Vagina (tissue), 2 donors: ENCODE measurements around the gene CUEDC2. TPM values are rescaled to one million over a fixed set of nuclear protein-coding genes. Genes with fewer than 3 reads are reported as not detected.

ENCODE experiments used
- DNase-seq, 2 donors: peaks; one replicate each; pipeline ENCODE4 v3.0.0-alpha.2; 2017; ENCODE audit errors: extremely low spot score in 2 of 2
- H3K27ac ChIP-seq: fragments of 200-600 bp; sonication (generic); one replicate; pipeline ENCODE4 v1.5.1; 2019
- H3K27me3 ChIP-seq: fragments of 200-600 bp; sonication (generic); one replicate; pipeline ENCODE4 v1.5.1; 2019
- H3K36me3 ChIP-seq, 2 donors: fragments of 200-600 bp; sonication (generic); one replicate each; pipeline ENCODE4 v1.5.1; 2017 to 2019
- H3K4me1 ChIP-seq: fragments of 200-600 bp; sonication (generic); one replicate; pipeline ENCODE4 v1.5.1; 2019
- H3K4me3 ChIP-seq, 2 donors: fragments of 200-600 bp; sonication (generic); 1 replicate in 1 of 2; 2 replicates in 1 of 2; pipeline ENCODE4 v1.5.1; 2016 to 2019
- H3K9me3 ChIP-seq: fragments of 200-600 bp; sonication (generic); one replicate; pipeline ENCODE4 v1.5.1; 2019
- POLR2A ChIP-seq, 2 donors: fragments of 450-650 bp; IDR thresholded peaks; one replicate each; pipeline ENCODE4 v1.6.1; 2017; ENCODE audit warnings: antibody characterized with exemption in 2 of 2, mild to moderate bottlenecking in 2 of 2, moderate library complexity in 2 of 2
- POLR2AphosphoS5 ChIP-seq, 2 donors: sonication (generic); formaldehyde crosslinking; IDR thresholded peaks; one replicate each; pipeline ENCODE4 v1.9.0; 2017; ENCODE audit warnings: antibody characterized with exemption in 2 of 2, mild to moderate bottlenecking in 2 of 2, low read depth in 1 of 2; ENCODE audit not compliant: insufficient read depth in 1 of 2
- intact Hi-C: fragments of 100-400 bp; cut with DNase I; formaldehyde crosslinking; loops from one replicate; pipeline ENCODE4 v1.15.1; 2023
- total RNA-seq: library from RNA; depleted of rRNA; stranded (reverse); fragments of >200 nt; gene quantifications from one replicate; pipeline ENCODE4 v1.2.3, GENCODE V29; 2016
- TF ChIP-seq, protein P1 (sequence below), 3 experiments: fragments of 450-650 bp in 2 of 3; fragments of 200-600 bp in 1 of 3; sonication (generic) in 1 of 3; IDR thresholded peaks; one replicate each; pipeline ENCODE4 v1.5.1; 2017 to 2019; ENCODE audit warnings: antibody characterized with exemption in 3 of 3, mild to moderate bottlenecking in 2 of 3, moderate library complexity in 2 of 3

The CUEDC2 gene
- total RNA-seq, 1 donor from 2014 or later = 52.1 TPM

DNA sequence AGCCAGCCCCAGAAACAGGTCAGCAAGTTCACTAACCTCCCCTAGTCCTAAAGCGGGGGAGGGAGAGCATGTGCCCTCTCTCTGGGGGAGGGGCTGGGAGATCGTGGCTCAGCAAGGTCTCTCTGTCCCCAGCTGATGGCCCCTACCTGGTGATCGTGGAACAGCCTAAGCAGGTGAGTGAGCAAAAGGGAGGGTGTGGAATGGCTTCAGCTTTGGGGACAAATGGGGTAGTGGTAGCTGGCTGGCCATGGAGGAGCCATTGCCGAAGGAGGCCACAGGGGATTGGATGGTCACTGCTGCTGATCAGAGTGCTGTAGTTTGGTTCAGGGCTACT is 36.1 kb downstream of the CUEDC2 start:
- intact Hi-C loops = loop anchor here (5.0 to 10.0 kb wide), 2 partner anchors 86 to 189 kb away; no protein-coding TSS in a partner anchor
- TF ChIP-seq POLR2A (IDR thresholded peaks at IDR 0.05) = no peak
- TF ChIP-seq POLR2AphosphoS5 (IDR thresholded peaks at IDR 0.05; ENCODE audit: insufficient read depth in 1 of 2, low read depth in 1 of 2) = no peak
- TF ChIP-seq, protein P1, sequence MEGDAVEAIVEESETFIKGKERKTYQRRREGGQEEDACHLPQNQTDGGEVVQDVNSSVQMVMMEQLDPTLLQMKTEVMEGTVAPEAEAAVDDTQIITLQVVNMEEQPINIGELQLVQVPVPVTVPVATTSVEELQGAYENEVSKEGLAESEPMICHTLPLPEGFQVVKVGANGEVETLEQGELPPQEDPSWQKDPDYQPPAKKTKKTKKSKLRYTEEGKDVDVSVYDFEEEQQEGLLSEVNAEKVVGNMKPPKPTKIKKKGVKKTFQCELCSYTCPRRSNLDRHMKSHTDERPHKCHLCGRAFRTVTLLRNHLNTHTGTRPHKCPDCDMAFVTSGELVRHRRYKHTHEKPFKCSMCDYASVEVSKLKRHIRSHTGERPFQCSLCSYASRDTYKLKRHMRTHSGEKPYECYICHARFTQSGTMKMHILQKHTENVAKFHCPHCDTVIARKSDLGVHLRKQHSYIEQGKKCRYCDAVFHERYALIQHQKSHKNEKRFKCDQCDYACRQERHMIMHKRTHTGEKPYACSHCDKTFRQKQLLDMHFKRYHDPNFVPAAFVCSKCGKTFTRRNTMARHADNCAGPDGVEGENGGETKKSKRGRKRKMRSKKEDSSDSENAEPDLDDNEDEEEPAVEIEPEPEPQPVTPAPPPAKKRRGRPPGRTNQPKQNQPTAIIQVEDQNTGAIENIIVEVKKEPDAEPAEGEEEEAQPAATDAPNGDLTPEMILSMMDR (IDR thresholded peaks at IDR 0.05) = no peak
- peaks cover 51% of the 10 kb centered on the region for H3K4me1 ChIP-seq

DNA sequence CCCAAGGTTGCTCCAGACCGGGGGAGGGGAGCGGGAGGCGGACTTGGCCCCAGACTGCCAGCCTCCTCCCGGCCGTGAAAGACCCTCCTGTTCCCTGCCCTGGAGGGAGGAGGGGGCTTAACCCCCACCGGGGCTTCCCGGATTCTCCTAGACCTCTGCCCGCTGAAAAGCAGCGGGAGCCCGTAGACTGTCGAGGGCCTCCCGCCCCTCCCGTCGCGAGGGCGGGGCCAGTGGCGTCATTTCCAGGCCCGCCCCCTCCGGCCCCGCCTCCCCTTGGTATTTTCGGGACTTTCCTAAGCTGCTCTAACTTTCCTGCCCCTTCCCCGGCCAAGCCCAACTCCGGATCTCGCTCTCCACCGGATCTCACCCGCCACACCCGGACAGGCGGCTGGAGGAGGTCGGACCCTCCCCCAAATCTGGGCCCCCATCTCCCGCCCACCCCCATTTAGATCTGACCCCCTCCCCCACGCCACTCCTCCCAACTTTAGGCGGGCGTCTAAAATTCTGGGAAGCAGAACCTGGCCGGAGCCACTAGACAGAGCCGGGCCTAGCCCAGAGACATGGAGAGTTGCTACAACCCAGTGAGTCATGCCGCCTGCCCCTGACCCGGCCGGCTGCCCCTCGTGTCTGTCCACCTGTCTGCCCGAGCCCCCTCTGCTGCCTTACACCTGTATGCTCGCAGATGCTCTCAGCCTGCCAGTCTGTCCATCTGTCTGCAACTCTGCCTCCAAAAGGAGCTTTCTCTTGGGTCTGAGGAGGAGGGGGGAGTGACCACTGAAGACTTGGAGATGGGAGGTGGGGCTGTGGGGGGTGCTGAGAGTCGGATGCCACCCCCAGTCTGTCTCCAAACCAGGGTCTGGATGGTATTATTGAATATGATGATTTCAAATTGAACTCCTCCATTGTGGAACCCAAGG is 36.7 kb downstream of the CUEDC2 start, which contains the start of gene NFKB2:
Gene NFKB2, plus strand, starts transcription at position 306 of the 917 bp plus-strand sequence. Its CDS starts 255 bp downstream, at position 561.
- H3K4me3 ChIP-seq = peak within 1 kb of the TSS; percentile 67 to 90
- DNase-seq = peak in 1 of 2 donors; percentile 96
- H3K27me3 ChIP-seq = no peaks in the 10 kb centered on the region
- intact Hi-C loops = loop anchor here (5.0 to 10.0 kb wide), 2 partner anchors 87 to 189 kb away; no protein-coding TSS in a partner anchor
- H3K4me1 ChIP-seq = peaks cover 51% of the 10 kb centered on the region
- TF ChIP-seq POLR2A (IDR thresholded peaks at IDR 0.05) = peak in 1 of 2 donors; percentile 89
- TF ChIP-seq, protein P1 (IDR thresholded peaks at IDR 0.05) = no peak
- TF ChIP-seq POLR2AphosphoS5 (IDR thresholded peaks at IDR 0.05; ENCODE audit: insufficient read depth in 1 of 2, low read depth in 1 of 2) = peak; percentile 80 to 97
- H3K9me3 ChIP-seq = no peaks in the 10 kb centered on the region
- peaks cover 0 to 4% of the 10 kb centered on the region in 2 donors for H3K36me3 ChIP-seq
- peak within 1 kb of the TSS; percentile 98 for H3K27ac ChIP-seq

More for the DNA sequence above, 36.1 kb downstream of the CUEDC2 start:
- DNase-seq = no peak
- H3K9me3 ChIP-seq = no peaks in the 10 kb centered on the region
- peak overlapping the region; percentile 98 for H3K27ac ChIP-seq
- H3K4me3 ChIP-seq = peak overlapping the region; percentile 67 to 90
- no peaks in the 10 kb centered on the region for H3K27me3 ChIP-seq
- peaks cover 0 to 4% of the 10 kb centered on the region in 2 donors for H3K36me3 ChIP-seq

DNA sequence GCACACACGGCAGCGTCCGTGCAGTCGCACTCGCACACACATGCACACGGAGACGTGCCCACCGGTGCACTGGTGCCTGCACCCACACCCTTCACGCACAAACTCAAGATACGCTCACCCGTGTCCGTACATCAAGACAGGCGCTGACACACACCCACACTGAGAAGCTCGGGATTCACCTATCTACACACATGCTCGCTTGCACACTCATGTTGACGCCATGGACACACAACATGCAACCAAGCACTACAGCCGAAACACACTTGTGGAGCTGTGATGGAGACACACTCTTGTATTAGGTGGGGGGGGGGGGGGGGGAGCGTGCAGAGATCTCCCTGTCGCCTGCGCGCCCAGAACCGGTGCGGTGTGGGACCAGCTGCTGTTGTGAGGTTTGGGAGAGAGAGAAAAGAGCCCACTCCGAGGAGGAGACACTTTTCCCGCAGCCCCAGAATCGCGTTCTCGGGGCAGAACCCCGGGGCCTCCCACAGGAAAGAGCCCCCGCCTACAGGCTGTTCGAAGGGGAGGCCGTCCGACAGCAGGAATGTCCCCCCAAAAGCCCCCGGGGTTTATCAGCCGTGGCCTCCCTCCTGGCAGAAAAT is 37.5 kb downstream of the CUEDC2 start:
- H3K27me3 ChIP-seq = no peaks in the 10 kb centered on the region
- intact Hi-C loops = loop anchor here (5.0 to 10.0 kb wide), 2 partner anchors 87 to 190 kb away; no protein-coding TSS in a partner anchor
- peak overlapping the region; percentile 67 to 90 for H3K4me3 ChIP-seq
- H3K36me3 ChIP-seq = peaks cover 0 to 4% of the 10 kb centered on the region in 2 donors
- peaks cover 47% of the 10 kb centered on the region for H3K4me1 ChIP-seq
- peak overlapping the region; percentile 98 for H3K27ac ChIP-seq
- TF ChIP-seq POLR2AphosphoS5 (IDR thresholded peaks at IDR 0.05; ENCODE audit: insufficient read depth in 1 of 2, low read depth in 1 of 2) (no peak), POLR2A (IDR thresholded peaks at IDR 0.05) (no peak)
- TF ChIP-seq, protein P1 (IDR thresholded peaks at IDR 0.05) = no peak
- DNase-seq = no peak
- no peaks in the 10 kb centered on the region for H3K9me3 ChIP-seq

DNA sequence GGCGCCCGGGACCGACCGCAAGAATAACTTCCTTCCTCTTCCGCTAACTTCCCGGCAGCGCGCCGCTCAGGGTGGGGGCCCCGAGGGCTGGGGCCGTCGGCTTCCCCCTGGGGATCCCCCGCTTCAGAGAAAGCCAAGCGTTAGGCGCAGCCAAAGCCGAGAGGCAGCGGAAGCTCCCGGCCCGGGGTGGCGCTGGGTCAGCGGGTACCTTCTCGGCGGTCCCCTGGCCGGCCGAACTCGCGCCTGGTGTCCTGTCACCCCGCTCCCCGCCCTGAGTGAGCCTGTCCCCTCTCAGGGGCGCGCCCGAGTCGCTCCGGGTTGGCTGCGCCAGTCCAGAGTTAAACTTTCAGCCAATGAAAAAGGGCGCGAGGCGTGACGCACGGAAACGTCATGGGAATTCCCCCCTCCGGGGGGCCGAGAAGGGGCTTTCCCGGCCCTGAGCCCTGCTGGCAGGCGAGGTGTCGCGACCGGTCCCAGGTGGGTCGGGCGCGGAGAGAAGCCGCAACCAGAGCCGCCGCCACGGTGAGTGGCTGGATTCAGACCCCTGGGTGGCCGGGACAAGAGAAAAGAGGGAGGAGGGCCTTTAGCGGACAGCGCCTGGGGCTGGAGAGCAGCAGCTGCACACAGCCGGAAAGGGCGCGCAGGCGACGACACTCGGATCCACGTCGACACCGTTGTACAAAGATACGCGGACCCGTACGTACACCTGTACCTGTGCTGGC is 38.1 kb downstream of the CUEDC2 start:
- Histone ChIP-seq H3K36me3 (peaks cover 0 to 4% of the 10 kb centered on the region in 2 donors), H3K4me1 (peaks cover 42% of the 10 kb centered on the region), H3K27me3 (no peaks in the 10 kb centered on the region), H3K27ac (peak overlapping the region; percentile 98), H3K4me3 (peak overlapping the region; percentile 67 to 90), H3K9me3 (no peaks in the 10 kb centered on the region)
- TF ChIP-seq POLR2A (IDR thresholded peaks at IDR 0.05) = peak; percentile 41 to 81
- TF ChIP-seq POLR2AphosphoS5 (IDR thresholded peaks at IDR 0.05; ENCODE audit: insufficient read depth in 1 of 2, low read depth in 1 of 2) = peak; percentile 82 to 97
- TF ChIP-seq, protein P1 (IDR thresholded peaks at IDR 0.05) = peak in 2 of 3 experiments; percentile 69 to 97
- intact Hi-C loops = loop anchor here (10.0 kb wide), 1 partner anchor 191 kb away; no protein-coding TSS in a partner anchor
- DNase-seq = peak in 1 of 2 donors; percentile 96
